Motor neuron (in vitro differentiated cells): ENCODE data around the gene MYMK. TPM values are rescaled to one million over a fixed set of nuclear protein-coding genes. Genes with fewer than 3 reads are reported as not detected.

Source experiments
- ATAC-seq, 8 experiments: fragments of 200-7000 bp; cut with Tn5 transposase; replicated peaks in 6 of 8; 2 replicates each; pipeline ENCODE4 v1.8.0; 2021; ENCODE audit warnings: mild to moderate bottlenecking in 8 of 8, moderate library complexity in 8 of 8
- H3K27ac ChIP-seq, 2 donors: fragments of 250-450 bp; sonication (Bioruptor Pico); 2 replicates each; pipeline ENCODE4 v1.9.0; 2021; ENCODE audit warnings: antibody characterized with exemption in 2 of 2, mild to moderate bottlenecking in 2 of 2, moderate library complexity in 1 of 2
- H3K4me1 ChIP-seq, 2 donors: fragments of 250-450 bp; sonication (Bioruptor Pico); replicated peaks in 1 of 2; 2 replicates each; pipeline ENCODE4 v1.6.1; 2021; ENCODE audit warnings: antibody characterized with exemption in 2 of 2, mild to moderate bottlenecking in 2 of 2, moderate library complexity in 1 of 2
- H3K4me3 ChIP-seq, 5 donors: fragments of 250-450 bp; sonication (Bioruptor Pico); 2 replicates each; pipeline ENCODE4 v1.9.0; 2021; ENCODE audit warnings: antibody characterized with exemption in 5 of 5, mild to moderate bottlenecking in 5 of 5, moderate library complexity in 4 of 5
- WGBS, 10 experiments: fragments of 450-650 bp; shearing (Covaris generic); methylation state at CpG; one replicate each; pipeline ENCODE4 v1.0.0; 2022; 5-methylcytosine and 5-hydroxymethylcytosine counted together
- in situ Hi-C, 9 experiments: fragments of 400-800 bp; cut with MboI; loops; one replicate each; pipeline ENCODE4 v1.15.0; 2021; ENCODE audit warnings: low sequenced_read_pairs in 9 of 9, low pct_unique_long_range_greater_than_20kb in 2 of 9; ENCODE audit not compliant: unreplicated experiment in 9 of 9
- total RNA-seq, 8 experiments: library from RNA; unstranded; fragments of 300-600 nt; gene quantifications; 2 replicates each; pipeline versions ENCODE4 v1.2.3 to v1.2.4, GENCODE V29; 2022

Gene MYMK
- total RNA-seq, 8 experiments from 2014 or later, result not detected

GRCh38 chr9:133510926-133511505 lies 13.7 kb downstream of the MYMK start:
- Histone ChIP-seq H3K27ac (no peak overlapping the region), H3K4me1 (peaks cover 26 to 31% of the 10 kb centered on the region in 2 donors), H3K4me3 (no peak overlapping the region)
- in situ Hi-C loops, result no loop called here
- no peak for ATAC-seq
- 75% methylated on average over 4 of the region's 27 CpGs; no CpG with 5 or more reads in 9 of the 10 experiments for WGBS, 10 experiments

- in situ Hi-C loops, result no loop called here
- WGBS, 10 experiments, result 0 to 20% (median 11%) methylated on average over 1 to 13 of the region's 26 CpGs; no CpG with 5 or more reads in 5 of the 10 experiments
- peak; percentile 9 to 72 (median 47) for ATAC-seq
- Histone ChIP-seq H3K4me1 (peaks cover 22 to 28% of the 10 kb centered on the region in 2 donors), H3K27ac (no peak overlapping the region), H3K4me3 (no peak overlapping the region)
Measured at GRCh38 chr9:133509179-133510083, 15.3 kb downstream of the MYMK start.

- ATAC-seq, result no peak
- in situ Hi-C loops, result no loop called here
- no peak overlapping the region for H3K27ac ChIP-seq
- H3K4me3 ChIP-seq, result no peak overlapping the region
- peaks cover 20 to 23% of the 10 kb centered on the region in 2 donors for H3K4me1 ChIP-seq
- 50 to 100% methylated on average over 1 of the region's 8 CpGs; no CpG with 5 or more reads in 8 of the 10 experiments for WGBS, 10 experiments
Measured at GRCh38 chr9:133508046-133508445, 16.7 kb downstream of the MYMK start.

GRCh38 chr9:133507246-133507965 lies 17.4 kb downstream of the MYMK start:
- no peak overlapping the region for H3K4me3 ChIP-seq
- peaks cover 20 to 23% of the 10 kb centered on the region in 2 donors for H3K4me1 ChIP-seq
- 72 to 100% (median 90%) methylated on average over 3 to 9 of the region's 24 CpGs; no CpG with 5 or more reads in 5 of the 10 experiments for WGBS, 10 experiments
- in situ Hi-C loops, result no loop called here
- ATAC-seq, result no peak
- H3K27ac ChIP-seq, result peak overlapping the region; percentile 9 to 67

- Histone ChIP-seq H3K27ac (peak overlapping the region; percentile 9 to 67), H3K4me3 (no peak overlapping the region), H3K4me1 (peaks cover 20 to 23% of the 10 kb centered on the region in 2 donors)
- WGBS, 10 experiments, result 7 to 71% (median 48%) methylated on average over 2 to 13 of the region's 18 CpGs; no CpG with 5 or more reads in 4 of the 10 experiments
- ATAC-seq, result peak; percentile 29 to 78 (median 69)
- in situ Hi-C loops, result no loop called here
Measured at GRCh38 chr9:133506653-133507038, 18.1 kb downstream of the MYMK start.

- 75 to 100% (median 97%) methylated on average over 1 to 6 of the region's 23 CpGs; no CpG with 5 or more reads in 5 of the 10 experiments for WGBS, 10 experiments
- peak overlapping the region; percentile 9 to 67 for H3K27ac ChIP-seq
- in situ Hi-C loops, result no loop called here
- peak in 1 of 8 experiments; percentile 1 for ATAC-seq
- no peak overlapping the region for H3K4me3 ChIP-seq
- H3K4me1 ChIP-seq, result peaks cover 20 to 23% of the 10 kb centered on the region in 2 donors
Measured at GRCh38 chr9:133505901-133506652, 18.7 kb downstream of the MYMK start.

- Histone ChIP-seq H3K4me3 (no peak overlapping the region), H3K27ac (no peak overlapping the region), H3K4me1 (peaks cover 20 to 23% of the 10 kb centered on the region in 2 donors)
- ATAC-seq, result no peak
- 88 to 100% (median 98%) methylated on average over 1 to 6 of the region's 13 CpGs; no CpG with 5 or more reads in 6 of the 10 experiments for WGBS, 10 experiments
- in situ Hi-C loops, result no loop called here
Measured at GRCh38 chr9:133505186-133505830, 19.5 kb downstream of the MYMK start.

- ATAC-seq, result no peak
- Histone ChIP-seq H3K4me1 (peaks cover 9 to 12% of the 10 kb centered on the region in 2 donors), H3K27ac (no peak overlapping the region), H3K4me3 (no peak overlapping the region)
- in situ Hi-C loops, result no loop called here
- 0 to 100% (median 89%) methylated on average over 1 of the region's 1 CpG for WGBS, 10 experiments
Measured at GRCh38 chr9:133502112-133502511, 22.6 kb downstream of the MYMK start.

DNA sequence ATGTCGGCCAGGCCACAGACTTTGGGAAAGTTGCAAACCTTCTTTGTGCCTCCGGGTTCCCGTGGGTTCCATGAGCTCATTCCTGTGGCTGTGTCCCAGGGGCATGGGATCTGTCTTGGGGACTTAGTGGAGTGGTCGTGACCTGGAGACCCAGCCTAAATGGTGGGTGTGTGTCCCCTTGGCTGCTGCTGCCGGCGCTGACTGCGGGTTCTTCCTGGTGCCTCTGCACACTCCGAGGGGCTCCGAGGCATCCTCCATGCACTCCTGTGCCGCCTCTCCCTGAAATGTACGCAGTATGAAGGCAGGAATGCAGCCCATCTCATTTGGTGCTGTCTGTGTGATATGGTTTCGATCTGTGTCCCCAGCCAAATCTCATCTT lies 24.9 kb downstream of the MYMK start:
- Histone ChIP-seq H3K4me1 (peaks cover 6 to 9% of the 10 kb centered on the region in 2 donors), H3K4me3 (no peak overlapping the region), H3K27ac (no peak overlapping the region)
- WGBS, 10 experiments, result 67 to 100% (median 83%) methylated on average over 1 to 12 of the region's 12 CpGs; no CpG with 5 or more reads in 3 of the 10 experiments
- in situ Hi-C loops, result loop anchor here in 5 of 9 experiments (25.0 kb wide), 3 partner anchors 313 to 488 kb away; partner anchors contain the start of gene GTF3C5 (in 2 of the 5)
- no peak for ATAC-seq

DNA sequence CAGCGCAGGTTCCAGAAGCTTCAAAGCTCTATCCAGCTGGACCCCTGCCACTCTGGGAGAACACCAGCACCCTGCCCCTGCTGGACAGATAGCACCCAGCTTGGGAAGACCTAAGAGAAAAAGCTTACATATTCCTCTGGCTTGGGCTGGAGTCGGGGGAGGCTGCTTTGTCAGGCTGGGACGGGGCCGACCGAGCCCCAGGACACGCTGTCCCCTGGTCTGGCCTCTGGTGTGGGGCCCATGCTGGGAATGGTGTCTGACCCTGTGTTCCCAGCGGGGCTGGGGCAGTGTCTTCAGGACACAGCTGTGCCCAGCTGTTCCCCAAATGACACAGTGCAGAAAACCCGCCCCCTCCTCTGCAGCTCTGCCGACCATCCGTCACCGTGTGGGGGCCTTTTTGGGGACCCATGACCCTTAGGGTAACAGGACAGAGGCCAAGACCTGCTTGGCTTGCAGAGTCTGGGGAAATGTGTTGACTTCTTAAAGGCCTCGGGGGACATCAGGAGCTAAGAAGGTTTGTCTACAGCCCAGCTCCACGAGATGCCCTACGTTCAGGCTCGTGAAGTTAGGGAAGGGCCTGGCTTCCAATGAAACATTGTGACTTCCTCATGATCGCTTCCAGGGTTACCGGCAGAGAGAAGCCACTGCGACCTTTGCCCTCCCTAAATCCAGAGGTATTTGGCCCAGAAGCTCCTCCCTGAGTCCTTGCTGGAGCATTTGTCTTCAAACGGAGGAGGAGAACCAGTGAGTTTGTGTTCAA lies 25.4 kb downstream of the MYMK start:
- Histone ChIP-seq H3K4me3 (no peak overlapping the region), H3K4me1 (peaks cover 6 to 9% of the 10 kb centered on the region in 2 donors), H3K27ac (no peak overlapping the region)
- no peak for ATAC-seq
- 20 to 80% (median 53%) methylated on average over 1 to 11 of the region's 19 CpGs; no CpG with 5 or more reads in 2 of the 10 experiments for WGBS, 10 experiments
- in situ Hi-C loops, result loop anchor here in 5 of 9 experiments (25.0 kb wide), 3 partner anchors 312 to 487 kb away; partner anchors contain the start of gene GTF3C5 (in 2 of the 5)
